Testis (tissue), 3 donors: Measurements from ENCODE around the gene KIAA0232. TPM values are rescaled to one million over a fixed set of nuclear protein-coding genes. Genes with fewer than 3 reads are reported as not detected.

Source experiments
- DNase-seq: peaks from one replicate; pipeline ENCODE4 v3.0.0-alpha.2; 2019
- H3K27ac ChIP-seq, 2 donors: fragments of 200-600 bp; sonication (generic); one replicate each; pipeline ENCODE4 v1.5.1; 2019
- H3K27me3 ChIP-seq: fragments of 200-600 bp; sonication (generic); one replicate; pipeline ENCODE4 v1.5.1; 2019
- H3K36me3 ChIP-seq: fragments of 200-600 bp; sonication (generic); one replicate; pipeline ENCODE4 v1.5.1; 2017; ENCODE audit warnings: low read depth; ENCODE audit errors: missing control alignments
- H3K4me1 ChIP-seq: fragments of 200-600 bp; sonication (generic); one replicate; pipeline ENCODE4 v1.5.1; 2019
- H3K4me3 ChIP-seq, 2 donors: fragments of 200-600 bp; sonication (generic); one replicate each; pipeline ENCODE4 v1.5.1; 2017 to 2019
- H3K9me3 ChIP-seq: fragments of 200-600 bp; sonication (generic); one replicate; pipeline ENCODE4 v1.5.1; 2017
- CTCF ChIP-seq, 3 experiments: fragments of 450-650 bp in 2 of 3; fragments of 200-600 bp in 1 of 3; sonication (generic) in 1 of 3; IDR thresholded peaks; one replicate each; pipeline ENCODE4 v1.5.1; 2016 to 2019; ENCODE audit warnings: antibody characterized with exemption in 3 of 3, mild to moderate bottlenecking in 2 of 3, moderate library complexity in 1 of 3
- POLR2A ChIP-seq: fragments of 450-650 bp; IDR thresholded peaks from one replicate; pipeline ENCODE4 v1.6.1; 2017; ENCODE audit warnings: antibody characterized with exemption, mild to moderate bottlenecking, moderate library complexity
- WGBS, 2 donors: methylation state at CpG; one replicate each; pipeline ENCODE4 v1.1.5; 2018; 5-methylcytosine and 5-hydroxymethylcytosine counted together
- intact Hi-C: fragments of 100-400 bp; cut with DNase I; formaldehyde crosslinking; loops from one replicate; pipeline ENCODE4 v1.15.1; 2023; ENCODE audit warnings: low total_unique reads
- polyA plus RNA-seq: library from polyadenylated mRNA; stranded (reverse); fragments of 350-450 nt; fragmentation: Illumina TruSeq; extraction: RNeasy Lipid Tissue Mini Kit (QIAGEN cat#74804); gene quantifications from one replicate; pipeline ENCODE4 v1.2.3, GENCODE V29; 2014; ENCODE audit warnings: low read depth, low replicate concordance; ENCODE audit not compliant: insufficient read depth
- total RNA-seq, 2 donors: library from RNA; depleted of rRNA; stranded (reverse); fragments of >200 nt; gene quantifications; one replicate each; pipeline ENCODE4 v1.2.3, GENCODE V29; 2016

The KIAA0232 gene
- total and polyA plus RNA-seq, 3 donors from 2014 or later = 22.7 to 48.0 (median 47.9) TPM

DNA sequence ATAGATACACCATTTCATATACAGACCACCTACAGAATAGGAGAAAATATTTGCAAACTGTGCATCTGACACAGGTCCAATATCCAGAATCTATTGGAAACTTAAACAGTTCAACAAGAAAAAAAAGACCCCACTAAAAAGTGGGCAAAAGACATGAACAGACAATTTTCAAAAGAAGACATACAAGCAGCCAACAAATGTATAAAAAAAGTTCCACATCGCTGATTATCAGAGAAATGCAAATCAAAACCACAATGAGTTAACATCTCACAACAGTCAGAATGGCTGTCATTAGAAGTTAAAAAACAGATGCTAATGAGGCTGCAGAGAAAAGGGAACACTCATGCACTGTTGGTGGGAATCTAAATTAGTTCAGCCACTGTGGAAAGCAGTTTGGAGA lies 36.8 kb downstream of the KIAA0232 start:
- no peaks in the 10 kb centered on the region for H3K9me3 ChIP-seq
- no peaks in the 10 kb centered on the region for H3K36me3 ChIP-seq
- 95% methylated on average over 1 of the region's 1 CpG for WGBS, 2 donors
- no peak for DNase-seq
- intact Hi-C loops = no loop called here
- no peaks in the 10 kb centered on the region for H3K4me1 ChIP-seq
- no peak overlapping the region for H3K27ac ChIP-seq
- H3K4me3 ChIP-seq = no peak overlapping the region
- TF ChIP-seq POLR2A (no peak), CTCF (IDR thresholded peaks at IDR 0.05) (no peak)
- H3K27me3 ChIP-seq = no peaks in the 10 kb centered on the region

DNA sequence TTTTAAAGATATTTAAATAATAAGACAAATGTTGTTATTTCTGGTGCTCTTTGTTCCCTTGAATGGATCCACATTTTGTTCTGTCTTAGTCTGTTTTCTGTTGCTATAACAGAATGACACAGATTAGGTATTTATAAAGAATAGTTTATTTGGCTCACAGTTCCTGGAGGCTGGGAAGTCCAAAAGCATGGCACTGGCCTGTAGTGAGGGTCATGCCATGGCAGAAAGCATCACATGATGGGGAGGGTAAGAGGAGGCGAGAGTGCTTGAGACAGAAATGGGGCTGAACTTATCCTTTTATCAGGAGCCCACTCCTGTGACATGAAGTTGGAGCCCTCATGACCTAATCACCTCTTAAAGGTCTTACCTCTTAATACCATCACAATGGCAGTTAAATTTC lies 38.2 kb downstream of the KIAA0232 start:
- H3K36me3 ChIP-seq = no peaks in the 10 kb centered on the region
- 93 to 100% methylated on average over 1 of the region's 1 CpG for WGBS, 2 donors
- no peaks in the 10 kb centered on the region for H3K27me3 ChIP-seq
- no peak overlapping the region for H3K27ac ChIP-seq
- TF ChIP-seq CTCF (IDR thresholded peaks at IDR 0.05) (no peak), POLR2A (no peak)
- H3K4me1 ChIP-seq = no peaks in the 10 kb centered on the region
- H3K9me3 ChIP-seq = no peaks in the 10 kb centered on the region
- no peak for DNase-seq
- intact Hi-C loops = no loop called here
- H3K4me3 ChIP-seq = no peak overlapping the region

GRCh38 chr4:6824071-6824470 lies 41.5 kb downstream of the KIAA0232 start:
- Histone ChIP-seq H3K9me3 (no peaks in the 10 kb centered on the region), H3K27ac (no peak overlapping the region), H3K27me3 (no peaks in the 10 kb centered on the region), H3K4me3 (no peak overlapping the region), H3K36me3 (no peaks in the 10 kb centered on the region), H3K4me1 (no peaks in the 10 kb centered on the region)
- DNase-seq = no peak
- intact Hi-C loops = no loop called here
- WGBS, 2 donors = 93 to 98% methylated on average over 2 of the region's 2 CpGs
- TF ChIP-seq CTCF (IDR thresholded peaks at IDR 0.05) (no peak), POLR2A (no peak)

GRCh38 chr4:6824772-6825402 lies 42.4 kb downstream of the KIAA0232 start:
- H3K9me3 ChIP-seq = no peaks in the 10 kb centered on the region
- no peaks in the 10 kb centered on the region for H3K4me1 ChIP-seq
- DNase-seq = no peak
- 95 to 96% methylated on average over 5 of the region's 5 CpGs for WGBS, 2 donors
- H3K4me3 ChIP-seq = no peak overlapping the region
- intact Hi-C loops = no loop called here
- H3K27me3 ChIP-seq = no peaks in the 10 kb centered on the region
- H3K36me3 ChIP-seq = no peaks in the 10 kb centered on the region
- TF ChIP-seq CTCF (IDR thresholded peaks at IDR 0.05) = no peak
- TF ChIP-seq POLR2A = no peak
- no peak overlapping the region for H3K27ac ChIP-seq

GRCh38 chr4:6825403-6825802 lies 42.9 kb downstream of the KIAA0232 start:
- 87 to 92% methylated on average over 6 of the region's 6 CpGs for WGBS, 2 donors
- no peak for TF ChIP-seq CTCF (IDR thresholded peaks at IDR 0.05)
- TF ChIP-seq POLR2A = no peak
- intact Hi-C loops = no loop called here

More at GRCh38 chr4:6825403-6825802, 42.9 kb downstream of the KIAA0232 start:
- Histone ChIP-seq H3K4me1 (no peaks in the 10 kb centered on the region), H3K27ac (no peak overlapping the region), H3K27me3 (no peaks in the 10 kb centered on the region), H3K36me3 (no peaks in the 10 kb centered on the region), H3K4me3 (no peak overlapping the region), H3K9me3 (no peaks in the 10 kb centered on the region)
- no peak for DNase-seq
